ENCODE measurements around the gene TTC3. TPM values are rescaled to one million over a fixed set of nuclear protein-coding genes. Genes with fewer than 3 reads are reported as not detected.

The TTC3 gene
- total and polyA plus RNA-seq, 2 of the 13 experiments (the other 11 are each of a cell fraction or from before 2014, with no cell fraction given): 55.7 to 108 TPM

DNA sequence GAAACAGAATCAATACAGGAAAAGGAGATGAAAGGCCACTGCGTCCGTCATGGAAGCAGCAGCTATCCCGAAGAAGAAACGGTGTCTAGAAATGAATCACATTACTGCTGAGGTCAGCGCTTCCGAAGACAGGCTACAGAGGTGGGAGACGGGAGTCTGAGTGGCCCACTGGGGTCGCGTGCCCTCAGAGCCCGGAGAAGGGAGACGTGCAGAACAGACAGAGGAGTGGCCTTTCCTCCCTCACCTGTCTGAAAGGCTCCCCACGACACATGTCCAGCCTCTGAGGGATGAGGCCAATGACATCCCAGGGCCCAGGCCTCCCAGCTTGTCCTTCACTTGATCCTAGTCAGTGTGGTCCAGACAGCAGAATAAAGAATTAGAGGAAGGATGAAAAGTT, 158.2 kb downstream of the TTC3 start:
- no peak overlapping the region for H3K4me3 ChIP-seq (replicated peaks in 1 of 3; ENCODE audit: insufficient read depth in 1 of 3, low read depth in 2 of 3, low read length in 3 of 3)
- H3K4me2 ChIP-seq (ENCODE audit: low read depth, low read length): no peak overlapping the region
- 95% methylated on average over 12 of the region's 12 CpGs for WGBS (ENCODE audit: low lambda C conversion rate)
- no peaks in the 10 kb centered on the region for H3K27me3 ChIP-seq (ENCODE audit: control insufficient read depth in 1 of 2, insufficient read depth in 2 of 2, low read length in 2 of 2)
- H4K20me1 ChIP-seq (ENCODE audit: insufficient read depth, low read length): no peaks in the 10 kb centered on the region
- in situ Hi-C loops (cut with HindIII; ENCODE audit: extremely low pct_ligation_motif_present, low pct_unique_long_range_greater_than_20kb): no loop called here
- no peaks in the 10 kb centered on the region for H3K9me3 ChIP-seq (ENCODE audit: low read length)
- H3K27ac ChIP-seq (ENCODE audit: extremely low read length, insufficient read depth, low read length): no peak overlapping the region
- DNase-seq (ENCODE audit: low spot score): no peak
- intact Hi-C loops (cut with micrococcal nuclease; ENCODE audit: unreplicated experiment): no loop called here
- CTCF ChIA-PET (ENCODE audit: low intra/inter-chr PET ratio, low total read pairs): no interaction called here
- no peaks in the 10 kb centered on the region for H3K4me1 ChIP-seq (ENCODE audit: insufficient read depth, low read length)
- BruUV-seq (replicated peaks): no TSS peak
- FAIRE-seq: no peak
- no peak overlapping the region for H2AFZ ChIP-seq (ENCODE audit: low read length)
- H3K79me2 ChIP-seq (ENCODE audit: insufficient read depth, low read length): peaks cover 10% of the 10 kb centered on the region
- no peak overlapping the region for H3K9ac ChIP-seq (ENCODE audit: insufficient read depth, low read depth, low read length)
- TF ChIP-seq ZNF747 (CRISPR knock-in tag; IDR thresholded peaks at IDR 0.05; ENCODE audit: borderline replicate concordance) (no peak), HES4 (CRISPR knock-in tag; IDR thresholded peaks at IDR 0.05; ENCODE audit: borderline replicate concordance) (no peak), ZFP90 (CRISPR knock-in tag; IDR thresholded peaks at IDR 0.05; ENCODE audit: borderline replicate concordance) (no peak), SIN3B (IDR thresholded peaks at IDR 0.05; ENCODE audit: low read length) (no peak), MAFK (conservative IDR thresholded peaks at IDR 0.05 in 1 of 2, IDR thresholded peaks at IDR 0.05 in 1 of 2; ENCODE audit: low read length in 2 of 2) (peak; percentile 97 to 98), MAFF (IDR thresholded peaks at IDR 0.05; ENCODE audit: low read depth, low read length) (peak; percentile 97)
- TF ChIP-seq, protein P1, sequence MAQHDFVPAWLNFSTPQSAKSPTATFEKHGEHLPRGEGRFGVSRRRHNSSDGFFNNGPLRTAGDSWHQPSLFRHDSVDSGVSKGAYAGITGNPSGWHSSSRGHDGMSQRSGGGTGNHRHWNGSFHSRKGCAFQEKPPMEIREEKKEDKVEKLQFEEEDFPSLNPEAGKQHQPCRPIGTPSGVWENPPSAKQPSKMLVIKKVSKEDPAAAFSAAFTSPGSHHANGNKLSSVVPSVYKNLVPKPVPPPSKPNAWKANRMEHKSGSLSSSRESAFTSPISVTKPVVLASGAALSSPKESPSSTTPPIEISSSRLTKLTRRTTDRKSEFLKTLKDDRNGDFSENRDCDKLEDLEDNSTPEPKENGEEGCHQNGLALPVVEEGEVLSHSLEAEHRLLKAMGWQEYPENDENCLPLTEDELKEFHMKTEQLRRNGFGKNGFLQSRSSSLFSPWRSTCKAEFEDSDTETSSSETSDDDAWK (CRISPR knock-in tag; IDR thresholded peaks at IDR 0.05): no peak
- TF ChIP-seq, protein P2, sequence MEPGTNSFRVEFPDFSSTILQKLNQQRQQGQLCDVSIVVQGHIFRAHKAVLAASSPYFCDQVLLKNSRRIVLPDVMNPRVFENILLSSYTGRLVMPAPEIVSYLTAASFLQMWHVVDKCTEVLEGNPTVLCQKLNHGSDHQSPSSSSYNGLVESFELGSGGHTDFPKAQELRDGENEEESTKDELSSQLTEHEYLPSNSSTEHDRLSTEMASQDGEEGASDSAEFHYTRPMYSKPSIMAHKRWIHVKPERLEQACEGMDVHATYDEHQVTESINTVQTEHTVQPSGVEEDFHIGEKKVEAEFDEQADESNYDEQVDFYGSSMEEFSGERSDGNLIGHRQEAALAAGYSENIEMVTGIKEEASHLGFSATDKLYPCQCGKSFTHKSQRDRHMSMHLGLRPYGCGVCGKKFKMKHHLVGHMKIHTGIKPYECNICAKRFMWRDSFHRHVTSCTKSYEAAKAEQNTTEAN (CRISPR knock-in tag; conservative IDR thresholded peaks at IDR 0.05): no peak
- POLR2A ChIA-PET: no interaction called here
- H3K36me3 ChIP-seq (replicated peaks in 1 of 2; ENCODE audit: control insufficient read depth in 1 of 2, insufficient read depth in 2 of 2, low read length in 2 of 2): peaks cover 21 to 71% of the 10 kb centered on the region in 2 experiments; a peak in 4 of 5 replicates
- no peak for ATAC-seq

All from HepG2 (cell line).